ENCODE results near the gene OR1J1.

Gene OR1J1

GRCh38 chr9:122444041-122444733 is 33.5 kb downstream of the OR1J1 start:
- no peaks in the 10 kb centered on the region for H3K4me1 ChIP-seq (ENCODE audit: low read length)
- H3K4me2 ChIP-seq (ENCODE audit: low read depth, low read length), result no peak overlapping the region
- no peak overlapping the region for H2AFZ ChIP-seq (ENCODE audit: low read length)
- no peaks in the 10 kb centered on the region for H3K9me2 ChIP-seq (replicated peaks; ENCODE audit: insufficient read depth, low read length)
- H4K20me1 ChIP-seq (ENCODE audit: insufficient read depth, low read length), result no peaks in the 10 kb centered on the region
- H3K79me2 ChIP-seq (ENCODE audit: low read length), result no peaks in the 10 kb centered on the region
- no peak overlapping the region for H3K27ac ChIP-seq (ENCODE audit: low read length)
- no peak overlapping the region for H3K9ac ChIP-seq (ENCODE audit: low read length)
- no peaks in the 10 kb centered on the region for H3K9me3 ChIP-seq (replicated peaks; ENCODE audit: insufficient read depth, low read length)
- no peak overlapping the region for H3K4me3 ChIP-seq (ENCODE audit: low read length)
- no peak for DNase-seq
- no peaks in the 10 kb centered on the region for H3F3A ChIP-seq (ENCODE audit: insufficient read depth, low read length)
- H3K36me3 ChIP-seq (replicated peaks; ENCODE audit: insufficient read depth, low read length), result no peaks in the 10 kb centered on the region
- H3K27me3 ChIP-seq (replicated peaks; ENCODE audit: insufficient read depth, low read length), result no peaks in the 10 kb centered on the region
- TF ChIP-seq EZH2 (optimal IDR thresholded peaks at IDR 0.05; ENCODE audit: low read depth, low read length) (no peak), EZH2phosphoT487 (IDR thresholded peaks at IDR 0.05; ENCODE audit: low read length) (no peak)
- TF ChIP-seq, protein P1, sequence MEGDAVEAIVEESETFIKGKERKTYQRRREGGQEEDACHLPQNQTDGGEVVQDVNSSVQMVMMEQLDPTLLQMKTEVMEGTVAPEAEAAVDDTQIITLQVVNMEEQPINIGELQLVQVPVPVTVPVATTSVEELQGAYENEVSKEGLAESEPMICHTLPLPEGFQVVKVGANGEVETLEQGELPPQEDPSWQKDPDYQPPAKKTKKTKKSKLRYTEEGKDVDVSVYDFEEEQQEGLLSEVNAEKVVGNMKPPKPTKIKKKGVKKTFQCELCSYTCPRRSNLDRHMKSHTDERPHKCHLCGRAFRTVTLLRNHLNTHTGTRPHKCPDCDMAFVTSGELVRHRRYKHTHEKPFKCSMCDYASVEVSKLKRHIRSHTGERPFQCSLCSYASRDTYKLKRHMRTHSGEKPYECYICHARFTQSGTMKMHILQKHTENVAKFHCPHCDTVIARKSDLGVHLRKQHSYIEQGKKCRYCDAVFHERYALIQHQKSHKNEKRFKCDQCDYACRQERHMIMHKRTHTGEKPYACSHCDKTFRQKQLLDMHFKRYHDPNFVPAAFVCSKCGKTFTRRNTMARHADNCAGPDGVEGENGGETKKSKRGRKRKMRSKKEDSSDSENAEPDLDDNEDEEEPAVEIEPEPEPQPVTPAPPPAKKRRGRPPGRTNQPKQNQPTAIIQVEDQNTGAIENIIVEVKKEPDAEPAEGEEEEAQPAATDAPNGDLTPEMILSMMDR (IDR thresholded peaks at IDR 0.05; ENCODE audit: low read length), result no peak

DNA sequence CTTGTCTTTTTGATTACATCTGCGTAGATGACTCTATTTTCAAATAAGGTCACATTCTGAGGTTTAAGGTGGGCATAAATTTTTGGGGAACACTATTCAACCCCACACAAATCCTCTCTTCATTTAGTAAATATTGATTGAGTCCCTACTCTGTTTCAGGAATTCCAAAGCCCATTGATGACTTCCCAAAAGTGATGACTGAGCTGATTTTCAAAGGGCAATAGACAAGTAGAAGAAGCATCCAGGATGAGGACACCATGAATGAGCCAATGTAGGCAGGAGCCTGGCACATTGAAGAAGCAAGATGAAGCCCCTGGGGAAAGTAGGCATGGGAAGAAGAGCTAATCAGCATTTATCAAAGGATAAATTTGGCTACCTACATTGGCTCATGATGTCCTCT is 35.2 kb downstream of the OR1J1 start:
- no peak overlapping the region for H3K4me2 ChIP-seq (ENCODE audit: low read depth, low read length)
- H3K9me3 ChIP-seq (replicated peaks; ENCODE audit: insufficient read depth, low read length), result no peaks in the 10 kb centered on the region
- H3K79me2 ChIP-seq (ENCODE audit: low read length), result no peaks in the 10 kb centered on the region
- H4K20me1 ChIP-seq (ENCODE audit: insufficient read depth, low read length), result no peaks in the 10 kb centered on the region
- DNase-seq, result no peak
- H3F3A ChIP-seq (ENCODE audit: insufficient read depth, low read length), result no peaks in the 10 kb centered on the region
- H3K9me2 ChIP-seq (replicated peaks; ENCODE audit: insufficient read depth, low read length), result no peaks in the 10 kb centered on the region
- no peaks in the 10 kb centered on the region for H3K4me1 ChIP-seq (ENCODE audit: low read length)
- no peak overlapping the region for H3K27ac ChIP-seq (ENCODE audit: low read length)
- no peak overlapping the region for H2AFZ ChIP-seq (ENCODE audit: low read length)
- no peaks in the 10 kb centered on the region for H3K27me3 ChIP-seq (replicated peaks; ENCODE audit: insufficient read depth, low read length)
- H3K9ac ChIP-seq (ENCODE audit: low read length), result no peak overlapping the region
- H3K4me3 ChIP-seq (ENCODE audit: low read length), result no peak overlapping the region
- H3K36me3 ChIP-seq (replicated peaks; ENCODE audit: insufficient read depth, low read length), result no peaks in the 10 kb centered on the region
- TF ChIP-seq, protein P1 (IDR thresholded peaks at IDR 0.05; ENCODE audit: low read length), result no peak
